Measurements from ENCODE around the gene PLCL2. TPM values are rescaled to one million over a fixed set of nuclear protein-coding genes. Genes with fewer than 3 reads are reported as not detected.

The PLCL2 gene
- total and polyA plus RNA-seq, 10 of the 15 experiments (the other 5 are each of a cell fraction or from before 2014, with no cell fraction given) = 7.5 to 37.3 (median 21.7) TPM

- DNase-seq (ENCODE audit: low read depth, low spot score) = no peak
- BruUV-seq (replicated peaks) = no TSS peak
- ChIA-PET SMC1A (ENCODE audit: uncharacterized antibody, unreplicated experiment) (interaction anchor here (0.9 to 6.8 kb wide), 13 partner anchors 9 to 482 kb away, joined by 3 to 91 read pairs (median 4); partner anchors contain the start of gene PLCL2), CTCF (interaction anchor here (0.7 to 2.2 kb wide), 8 partner anchors 9 to 140 kb away, joined by 3 to 8 read pairs (median 4); partner anchors contain the start of gene PLCL2), RAD21 (ENCODE audit: unreplicated experiment) (interaction anchor here (0.8 to 1.8 kb wide), 10 partner anchors 9 to 338 kb away, joined by 3 to 5 read pairs (median 4); partner anchors contain the start of gene PLCL2), POLR2A (interaction anchor here (0.9 to 1.6 kb wide), 3 partner anchors 10 to 151 kb away, joined by 3 to 4 read pairs (median 4); no protein-coding TSS in a partner anchor)
- peak overlapping the region; percentile 2; the same call in 1 of the 2 replicates for H3K27ac ChIP-seq (ENCODE audit: control insufficient read depth, insufficient read depth)
- H3K79me2 ChIP-seq (ENCODE audit: control insufficient read depth, insufficient read depth, low read length) = peaks cover 100% of the 10 kb centered on the region
- no peak for TF ChIP-seq SMAD5 (IDR thresholded peaks at IDR 0.05; ENCODE audit: low read depth)
- peak; percentile 70 for TF ChIP-seq CREB1 (IDR thresholded peaks at IDR 0.05; ENCODE audit: low read depth)
- in situ Hi-C loops (cut with MboI) = loop anchor here (10.0 kb wide), 1 partner anchor 609 kb away; no protein-coding TSS in a partner anchor
- H3K27me3 ChIP-seq (replicated peaks in 1 of 2; ENCODE audit: control insufficient read depth in 2 of 2, insufficient read depth in 2 of 2, low read length in 1 of 2) = no peaks in the 10 kb centered on the region
- H3K4me3 ChIP-seq = 0 out of 2 replicates have a peak overlapping the region, but pooled peaks have one; percentile 32
- H3K36me3 ChIP-seq (ENCODE audit: control insufficient read depth in 2 of 2, insufficient read depth in 2 of 2, low read length in 1 of 2) = no peaks in the 10 kb centered on the region
- H3K4me2 ChIP-seq (ENCODE audit: control insufficient read depth, insufficient read depth) = peak overlapping the region; percentile 56
- no peak overlapping the region for H3K9ac ChIP-seq (ENCODE audit: control insufficient read depth, insufficient read depth, low read length)
- H3K9me3 ChIP-seq (replicated peaks; ENCODE audit: control insufficient read depth, insufficient read depth, low read length) = peaks cover 2% of the 10 kb centered on the region; the same call in 1 of the 3 replicates
- no peak for ATAC-seq
- peaks cover 22% of the 10 kb centered on the region for H3K4me1 ChIP-seq (ENCODE audit: control insufficient read depth, insufficient read depth, low read length)
- H2AFZ ChIP-seq (ENCODE audit: control insufficient read depth, low read depth, low read length) = no peak overlapping the region
- intact Hi-C loops (cut with micrococcal nuclease; ENCODE audit: unreplicated experiment) = loop anchor here (10.0 kb wide), 1 partner anchor 379 kb away; the partner anchor contains the start of gene RFTN1
- H4K20me1 ChIP-seq (ENCODE audit: control insufficient read depth, insufficient read depth) = no peaks in the 10 kb centered on the region
- FAIRE-seq = no peak
- 36% methylated on average over 1 of the region's 1 CpG for WGBS (ENCODE audit: insufficient coverage, insufficient replicate concordance, low lambda C conversion rate, missing lambda C conversion rate)
Measured at GRCh38 chr3:16893618-16894200, 9.0 kb downstream of the PLCL2 start.

GRCh38 chr3:16896094-16896627, 11.4 kb downstream of the PLCL2 start:
- peaks cover 22% of the 10 kb centered on the region for H3K4me1 ChIP-seq (ENCODE audit: control insufficient read depth, insufficient read depth, low read length)
- peak overlapping the region; percentile 97 for H3K4me2 ChIP-seq (ENCODE audit: control insufficient read depth, insufficient read depth)
- peak; percentile 78 for FAIRE-seq
- H3K79me2 ChIP-seq (ENCODE audit: control insufficient read depth, insufficient read depth, low read length) = peaks cover 97% of the 10 kb centered on the region
- intact Hi-C loops (cut with micrococcal nuclease; ENCODE audit: unreplicated experiment) = loop anchor here (5.0 to 10.0 kb wide), 2 partner anchors 301 to 381 kb away; partner anchors contain the start of gene RFTN1
- no peak overlapping the region; the same call in 1 of the 2 replicates for H2AFZ ChIP-seq (ENCODE audit: control insufficient read depth, low read depth, low read length)
- peak; percentile 25 for ATAC-seq
- ChIA-PET RAD21 (ENCODE audit: unreplicated experiment) (interaction anchor here (0.7 to 2.1 kb wide), 13 partner anchors 8 to 286 kb away, joined by 3 to 9 read pairs (median 4); partner anchors contain the start of gene PLCL2), CTCF (interaction anchor here (0.8 to 2.7 kb wide), 12 partner anchors 8 to 334 kb away, joined by 3 to 9 read pairs (median 4); no protein-coding TSS in a partner anchor), POLR2A (interaction anchor here (1.4 to 1.6 kb wide), 2 partner anchors 10 to 32 kb away, joined by 4 to 8 read pairs; no protein-coding TSS in a partner anchor), SMC1A (ENCODE audit: uncharacterized antibody, unreplicated experiment) (interaction anchor here (1.0 to 6.8 kb wide), 11 partner anchors 8 to 299 kb away, joined by 3 to 91 read pairs (median 7); no protein-coding TSS in a partner anchor)
- BruUV-seq (replicated peaks) = no TSS peak
- TF ChIP-seq JUNB (IDR thresholded peaks at IDR 0.05) = no peak
- no peak for TF ChIP-seq NR2C2 (IDR thresholded peaks at IDR 0.05; ENCODE audit: borderline replicate concordance, control insufficient read depth, insufficient read length, low read depth)
- TF ChIP-seq NBN (IDR thresholded peaks at IDR 0.05) = no peak
- no peak for TF ChIP-seq CHD2 (IDR thresholded peaks at IDR 0.05; ENCODE audit: borderline replicate concordance, low read depth, low read length)
- TF ChIP-seq ATF2 (IDR thresholded peaks at IDR 0.05; ENCODE audit: low read length) = 0 out of 2 replicates have a peak, but pooled peaks have one; percentile 17
- TF ChIP-seq BRCA1 (IDR thresholded peaks at IDR 0.05; ENCODE audit: low read depth, low read length) = no peak
- TF ChIP-seq CTCF (IDR thresholded peaks at IDR 0.05 in 2 of 3, conservative IDR thresholded peaks at IDR 0.05 in 1 of 3; ENCODE audit: control insufficient read depth in 2 of 3, extremely low read depth in 1 of 3, insufficient read depth in 1 of 3, low read depth in 3 of 3, low read length in 3 of 3) = no peak
- no peak for TF ChIP-seq POU2F2 (IDR thresholded peaks at IDR 0.05; ENCODE audit: borderline replicate concordance, low read depth, low read length)
- H3K27me3 ChIP-seq (replicated peaks in 1 of 2; ENCODE audit: control insufficient read depth in 2 of 2, insufficient read depth in 2 of 2, low read length in 1 of 2) = no peaks in the 10 kb centered on the region
- in situ Hi-C loops (cut with MboI) = loop anchor here (10.0 kb wide), 1 partner anchor 611 kb away; no protein-coding TSS in a partner anchor
- H3K27ac ChIP-seq (ENCODE audit: control insufficient read depth, insufficient read depth) = peak overlapping the region; percentile 79
- peak overlapping the region; percentile 59 for H3K9ac ChIP-seq (ENCODE audit: control insufficient read depth, insufficient read depth, low read length)
- peak overlapping the region; percentile 47 for H3K4me3 ChIP-seq
- DNase-seq (ENCODE audit: low read depth, low spot score) = no peak
- peaks cover 2% of the 10 kb centered on the region; the same call in 1 of the 3 replicates for H3K9me3 ChIP-seq (replicated peaks; ENCODE audit: control insufficient read depth, insufficient read depth, low read length)
- H3K36me3 ChIP-seq (ENCODE audit: control insufficient read depth in 2 of 2, insufficient read depth in 2 of 2, low read length in 1 of 2) = no peaks in the 10 kb centered on the region
- no peaks in the 10 kb centered on the region for H4K20me1 ChIP-seq (ENCODE audit: control insufficient read depth, insufficient read depth)
- WGBS (ENCODE audit: insufficient coverage, insufficient replicate concordance, low lambda C conversion rate, missing lambda C conversion rate) = 55% methylated on average over 5 of the region's 5 CpGs

Data from GM12878 (cell line).